GM23248 (cell line): Measurements from ENCODE around the gene SLC12A3. TPM values are rescaled to one million over a fixed set of nuclear protein-coding genes. Genes with fewer than 3 reads are reported as not detected.

ENCODE experiments used
- DNase-seq: peaks from one replicate; pipeline ENCODE4 v3.0.0-alpha.2; 2015
- H2AFZ ChIP-seq: fragments of 200-600 bp; sonication (generic); 2 replicates; pipeline ENCODE4 v1.6.1; 2016; ENCODE audit warnings: antibody characterized with exemption
- H3F3A ChIP-seq: fragments of 200-600 bp; sonication (generic); 2 replicates; pipeline ENCODE4 v1.6.1; 2016; ENCODE audit warnings: mild to moderate bottlenecking, antibody characterized with exemption, mixed run types; ENCODE audit not compliant: insufficient read depth
- H3K27ac ChIP-seq: fragments of 200-600 bp; sonication (generic); 2 replicates; pipeline ENCODE4 v1.5.1; 2016; ENCODE audit warnings: mild to moderate bottlenecking
- H3K27me3 ChIP-seq: fragments of 200-600 bp; sonication (generic); replicated peaks from 2 replicates; pipeline ENCODE4 v1.6.1; 2016; ENCODE audit warnings: mild to moderate bottlenecking; ENCODE audit not compliant: insufficient read depth
- H3K36me3 ChIP-seq: fragments of 200-600 bp; sonication (generic); 2 replicates; pipeline ENCODE4 v1.6.1; 2016; ENCODE audit warnings: low read depth, mild to moderate bottlenecking
- H3K4me1 ChIP-seq: fragments of 200-600 bp; sonication (generic); 2 replicates; pipeline ENCODE4 v1.6.1; 2016; ENCODE audit warnings: mild to moderate bottlenecking; ENCODE audit not compliant: insufficient read depth
- H3K4me2 ChIP-seq: fragments of 200-600 bp; sonication (generic); one replicate; pipeline ENCODE4 v1.6.1; 2016; ENCODE audit warnings: mild to moderate bottlenecking; ENCODE audit not compliant: unreplicated experiment
- H3K4me3 ChIP-seq: fragments of 200-600 bp; sonication (generic); 2 replicates; pipeline ENCODE4 v1.5.1; 2016; ENCODE audit warnings: mild to moderate bottlenecking
- H3K79me2 ChIP-seq: fragments of 200-600 bp; sonication (generic); 2 replicates; pipeline ENCODE4 v1.6.1; 2016; ENCODE audit warnings: mild to moderate bottlenecking; ENCODE audit not compliant: insufficient read depth
- H3K9ac ChIP-seq: fragments of 200-600 bp; sonication (generic); 2 replicates; pipeline ENCODE4 v1.6.1; 2016; ENCODE audit warnings: mild to moderate bottlenecking
- H3K9me2 ChIP-seq: fragments of 200-600 bp; sonication (generic); 2 replicates; pipeline ENCODE4 v1.6.1; 2016; ENCODE audit warnings: mixed run types, mild to moderate bottlenecking, moderate library complexity; ENCODE audit not compliant: insufficient read depth
- H3K9me3 ChIP-seq: fragments of 200-600 bp; sonication (generic); one replicate; pipeline ENCODE4 v1.6.1; 2017; ENCODE audit warnings: low read depth
- H4K20me1 ChIP-seq: fragments of 200-600 bp; sonication (generic); 2 replicates; pipeline ENCODE4 v1.6.0; 2016; ENCODE audit not compliant: insufficient read depth
- EZH2 ChIP-seq: fragments of 200-600 bp; sonication (generic); IDR thresholded peaks from 2 replicates; pipeline ENCODE4 v1.6.1; 2018; ENCODE audit warnings: antibody characterized with exemption, mild to moderate bottlenecking; ENCODE audit not compliant: insufficient read depth, poor library complexity, severe bottlenecking
- EZH2phosphoT487 ChIP-seq: fragments of 200-600 bp; sonication (generic); IDR thresholded peaks from 2 replicates; pipeline ENCODE4 v1.6.1; 2018; ENCODE audit warnings: antibody characterized with exemption, moderate library complexity, mild to moderate bottlenecking, low read depth; ENCODE audit not compliant: insufficient read depth
- WGBS, 2 experiments: methylation state at CpG; one replicate each; pipeline ENCODE4 v1.1.6; 2015 to 2017; ENCODE audit warnings: low lambda C conversion rate in 2 of 2, low coverage in 1 of 2; ENCODE audit errors: missing lambda C conversion rate in 2 of 2; 5-methylcytosine and 5-hydroxymethylcytosine counted together
- in situ Hi-C: fragments of 300-500 bp; cut with MboI; formaldehyde crosslinking; loops from 2 replicates; pipeline ENCODE4 v1.15.0; 2020
- polyA plus RNA-seq: library from polyadenylated mRNA; unstranded; fragments of >200 nt; fragmentation: Nextera tagmentation; extraction: Ambion mirVana; gene quantifications from 2 replicates; pipeline ENCODE4 v1.2.1, GENCODE V29; 2016
- total RNA-seq: library from RNA; depleted of rRNA; stranded (reverse); fragments of >200 nt; shearing (Covaris generic); gene quantifications from 2 replicates; pipeline ENCODE4 v1.2.3, GENCODE V29; 2014

SLC12A3 gene
- total and polyA plus RNA-seq, 2 experiments from 2014 or later = not detected

DNA sequence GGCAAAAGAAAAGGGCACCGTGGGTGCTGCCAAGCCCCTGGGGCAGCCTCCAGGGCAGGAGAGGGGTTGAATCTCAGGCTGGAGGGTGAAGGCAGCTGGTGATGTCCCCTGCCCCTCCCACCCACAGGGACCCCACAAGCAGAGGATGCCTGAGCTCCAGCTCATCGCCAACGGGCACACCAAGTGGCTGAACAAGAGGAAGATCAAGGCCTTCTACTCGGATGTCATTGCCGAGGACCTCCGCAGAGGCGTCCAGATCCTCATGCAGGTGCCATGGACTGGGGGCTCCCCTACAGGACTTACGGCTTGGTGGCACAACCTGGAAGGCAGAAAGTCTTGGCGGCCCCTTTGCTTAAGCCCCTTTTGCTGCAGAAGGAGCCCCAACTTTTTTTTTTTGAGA is 21.8 kb downstream of the SLC12A3 start:
- Histone ChIP-seq H2AFZ (no peak overlapping the region), H3K4me2 (no peak overlapping the region), H3K9me3 (no peaks in the 10 kb centered on the region), H3K9me2 (no peaks in the 10 kb centered on the region), H3K79me2 (no peaks in the 10 kb centered on the region), H3K27ac (no peak overlapping the region), H3K4me3 (no peak overlapping the region), H3K27me3 (no peaks in the 10 kb centered on the region), H3K9ac (no peak overlapping the region), H3K36me3 (no peaks in the 10 kb centered on the region), H3F3A (no peaks in the 10 kb centered on the region), H3K4me1 (no peaks in the 10 kb centered on the region), H4K20me1 (no peaks in the 10 kb centered on the region)
- 87 to 90% methylated on average over 8 to 9 of the region's 9 CpGs for WGBS, 2 experiments
- DNase-seq = no peak
- in situ Hi-C loops = no loop called here
- no peak for TF ChIP-seq EZH2
- no peak for TF ChIP-seq EZH2phosphoT487

DNA sequence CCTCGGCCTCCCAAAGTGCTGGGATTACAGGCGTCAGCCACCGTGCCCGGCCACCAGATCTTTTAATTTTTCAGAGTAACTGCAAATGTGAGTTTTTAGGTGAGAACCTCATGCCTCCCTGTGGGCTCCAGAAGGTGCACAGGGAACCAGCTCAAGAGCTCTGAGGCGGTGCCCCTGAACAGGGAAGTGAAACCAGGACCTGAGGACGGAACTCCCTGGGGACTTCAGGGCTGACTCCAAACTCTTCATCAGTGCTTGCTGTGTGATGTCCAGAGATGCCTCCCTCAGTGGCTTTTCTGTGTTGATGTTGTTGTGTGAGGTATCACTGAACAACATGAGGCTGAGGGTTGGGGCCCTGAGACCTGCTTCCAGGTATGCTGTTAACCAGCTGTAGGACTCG is 23.8 kb downstream of the SLC12A3 start:
- TF ChIP-seq EZH2phosphoT487 (no peak), EZH2 (no peak)
- Histone ChIP-seq H3K27me3 (no peaks in the 10 kb centered on the region), H3K9me3 (no peaks in the 10 kb centered on the region), H3K4me3 (no peak overlapping the region), H3K9ac (no peak overlapping the region), H3K4me1 (no peaks in the 10 kb centered on the region), H3K27ac (no peak overlapping the region), H3K79me2 (no peaks in the 10 kb centered on the region), H3K9me2 (no peaks in the 10 kb centered on the region), H4K20me1 (no peaks in the 10 kb centered on the region), H3K36me3 (no peaks in the 10 kb centered on the region), H3K4me2 (no peak overlapping the region), H3F3A (no peaks in the 10 kb centered on the region), H2AFZ (no peak overlapping the region)
- no peak for DNase-seq
- WGBS, 2 experiments = 87% methylated on average over 7 of the region's 7 CpGs
- in situ Hi-C loops = no loop called here

GRCh38 chr16:56889206-56889605 is 24.2 kb downstream of the SLC12A3 start:
- H4K20me1 ChIP-seq = no peaks in the 10 kb centered on the region
- H3K4me2 ChIP-seq = no peak overlapping the region
- whole genome bisulfite sequencing, 2 experiments = 85 to 88% methylated on average over 5 of the region's 5 CpGs
- DNase-seq = no peak
- no peak overlapping the region for H3K9ac ChIP-seq
- H3K79me2 ChIP-seq = no peaks in the 10 kb centered on the region
- no peaks in the 10 kb centered on the region for H3K4me1 ChIP-seq
- H3F3A ChIP-seq = no peaks in the 10 kb centered on the region
- H3K27ac ChIP-seq = no peak overlapping the region
- H3K9me3 ChIP-seq = no peaks in the 10 kb centered on the region
- no peak overlapping the region for H3K4me3 ChIP-seq
- no peaks in the 10 kb centered on the region for H3K36me3 ChIP-seq
- TF ChIP-seq EZH2phosphoT487 = no peak
- no peak for TF ChIP-seq EZH2
- no peak overlapping the region for H2AFZ ChIP-seq
- in situ Hi-C loops = no loop called here
- no peaks in the 10 kb centered on the region for H3K9me2 ChIP-seq
- H3K27me3 ChIP-seq = no peaks in the 10 kb centered on the region

GRCh38 chr16:56891685-56892084 is 26.7 kb downstream of the SLC12A3 start:
- H3K36me3 ChIP-seq = no peaks in the 10 kb centered on the region
- no peak overlapping the region for H3K9ac ChIP-seq
- H3K9me2 ChIP-seq = no peaks in the 10 kb centered on the region
- no peak for TF ChIP-seq EZH2phosphoT487
- TF ChIP-seq EZH2 = no peak
- H2AFZ ChIP-seq = no peak overlapping the region
- no peak overlapping the region for H3K4me2 ChIP-seq
- H3K4me1 ChIP-seq = no peaks in the 10 kb centered on the region
- no peak overlapping the region for H3K27ac ChIP-seq
- H3F3A ChIP-seq = no peaks in the 10 kb centered on the region
- H4K20me1 ChIP-seq = no peaks in the 10 kb centered on the region
- H3K79me2 ChIP-seq = no peaks in the 10 kb centered on the region
- no peak overlapping the region for H3K4me3 ChIP-seq
- 66 to 74% methylated on average over 11 of the region's 11 CpGs for WGBS, 2 experiments
- no peaks in the 10 kb centered on the region for H3K9me3 ChIP-seq
- DNase-seq = no peak
- in situ Hi-C loops = no loop called here
- no peaks in the 10 kb centered on the region for H3K27me3 ChIP-seq

- Histone ChIP-seq H3K4me2 (no peak overlapping the region), H3F3A (no peaks in the 10 kb centered on the region), H3K27me3 (no peaks in the 10 kb centered on the region), H3K4me3 (no peak overlapping the region), H4K20me1 (no peaks in the 10 kb centered on the region), H3K27ac (no peak overlapping the region), H3K9me2 (no peaks in the 10 kb centered on the region), H3K4me1 (no peaks in the 10 kb centered on the region), H3K9ac (no peak overlapping the region), H2AFZ (no peak overlapping the region), H3K79me2 (no peaks in the 10 kb centered on the region), H3K36me3 (no peaks in the 10 kb centered on the region), H3K9me3 (no peaks in the 10 kb centered on the region)
- DNase-seq = no peak
- 75 to 77% methylated on average over 13 to 14 of the region's 14 CpGs for WGBS, 2 experiments
- TF ChIP-seq EZH2phosphoT487 (no peak), EZH2 (no peak)
- in situ Hi-C loops = no loop called here
Measured at GRCh38 chr16:56892705-56893104, 27.7 kb downstream of the SLC12A3 start.
